PC-3 (cell line): ENCODE results near the gene SH3RF3. TPM values are rescaled to one million over a fixed set of nuclear protein-coding genes. Genes with fewer than 3 reads are reported as not detected.

ENCODE experiments used
- ATAC-seq: fragments of 200-7000 bp; cut with Tn5 transposase; 2 replicates; pipeline ENCODE4 v1.9.1; 2020; ENCODE audit warnings: mild to moderate bottlenecking, moderate library complexity
- BruUV-seq: library from RNA; stranded (reverse); fragments of 400-500 nt; replicated peaks from 2 replicates; lab custom pipeline; 2021; lab: Mats Ljungman, UMichigan
- CTCF ChIA-PET: fragments of 300-600 bp; sonication (Branson Sonifier 250); formaldehyde crosslinking; loops from one replicate; lab custom pipeline; 2022; ENCODE audit warnings: antibody characterized with exemption; lab: Charles Lee
- POLR2A ChIA-PET: fragments of 300-600 bp; sonication (Branson Sonifier 250); formaldehyde crosslinking; loops from one replicate; lab custom pipeline; 2022; ENCODE audit warnings: antibody characterized with exemption; ENCODE audit not compliant: unreplicated experiment; lab: Charles Lee
- DNase-seq: peaks from one replicate; pipeline ENCODE4 v3.0.0-alpha.2; 2015
- H2AFZ ChIP-seq: fragments of 300-600 bp; sonication (generic); 2 replicates; pipeline ENCODE4 v1.6.0; 2016; ENCODE audit warnings: antibody characterized with exemption, low read length
- H3F3A ChIP-seq: fragments of 300-600 bp; sonication (generic); one replicate; pipeline ENCODE4 v1.6.0; 2017; ENCODE audit warnings: antibody characterized with exemption, low read length, control low read depth, mild to moderate bottlenecking; ENCODE audit not compliant: unreplicated experiment
- H3K27ac ChIP-seq: fragments of 300-600 bp; sonication (generic); 2 replicates; pipeline ENCODE4 v1.5.1; 2016; ENCODE audit warnings: mild to moderate bottlenecking, low read length
- H3K27me3 ChIP-seq: fragments of 300-600 bp; sonication (generic); 2 replicates; pipeline ENCODE4 v1.6.1; 2016; ENCODE audit warnings: low read length, mixed read lengths
- H3K36me3 ChIP-seq: fragments of 300-600 bp; sonication (generic); 2 replicates; pipeline ENCODE4 v1.6.1; 2016; ENCODE audit warnings: low read depth, mixed run types, low read length, mixed read lengths
- H3K4me1 ChIP-seq: fragments of 300-600 bp; sonication (generic); 2 replicates; pipeline ENCODE4 v1.5.1; 2016; ENCODE audit warnings: low read length; ENCODE audit not compliant: insufficient read depth
- H3K4me2 ChIP-seq: fragments of 300-600 bp; sonication (generic); 2 replicates; pipeline ENCODE4 v1.6.0; 2016; ENCODE audit warnings: low read length
- H3K4me3 ChIP-seq: fragments of 300-600 bp; sonication (generic); 2 replicates; pipeline ENCODE4 v1.5.1; 2016; ENCODE audit warnings: mild to moderate bottlenecking, low read length, mixed read lengths
- H3K79me2 ChIP-seq: fragments of 300-600 bp; sonication (generic); 2 replicates; pipeline ENCODE4 v1.6.1; 2017; ENCODE audit warnings: low read length, mixed read lengths
- H3K9ac ChIP-seq: fragments of 300-600 bp; sonication (generic); 2 replicates; pipeline ENCODE4 v1.6.0; 2016; ENCODE audit warnings: mild to moderate bottlenecking, low read length
- H3K9me2 ChIP-seq: fragments of 300-600 bp; sonication (generic); replicated peaks from 2 replicates; pipeline ENCODE4 v1.6.1; 2016; ENCODE audit warnings: mixed run types, low read length, mixed read lengths
- H3K9me3 ChIP-seq: fragments of 300-600 bp; sonication (generic); 2 replicates; pipeline ENCODE4 v1.6.1; 2016; ENCODE audit warnings: low read length, mixed read lengths
- H4K20me1 ChIP-seq: fragments of 300-600 bp; sonication (generic); 2 replicates; pipeline ENCODE4 v1.6.1; 2016; ENCODE audit warnings: low read length, mixed read lengths
- CTCF ChIP-seq: fragments of 300-600 bp; sonication (generic); conservative IDR thresholded peaks from 2 replicates; pipeline ENCODE4 v1.5.1; 2017; ENCODE audit warnings: antibody characterized with exemption, low read depth, mild to moderate bottlenecking, low read length
- EZH2 ChIP-seq: fragments of 300-600 bp; sonication (generic); IDR thresholded peaks from one replicate; pipeline ENCODE4 v1.6.1; 2017; ENCODE audit warnings: antibody characterized with exemption, mild to moderate bottlenecking, low read length; ENCODE audit not compliant: unreplicated experiment
- EZH2phosphoT487 ChIP-seq: fragments of 300-600 bp; sonication (generic); IDR thresholded peaks from 2 replicates; pipeline ENCODE4 v1.6.1; 2018; ENCODE audit warnings: mild to moderate bottlenecking, antibody characterized with exemption, low read length, borderline replicate concordance
- intact Hi-C: fragments of 100-400 bp; cut with micrococcal nuclease; formaldehyde crosslinking; loops from 2 replicates; pipeline ENCODE4 v1.9.0; 2023
- total RNA-seq: library from RNA; depleted of rRNA; stranded (reverse); fragments of >200 nt; gene quantifications from 2 replicates; pipeline ENCODE4 v1.2.3, GENCODE V29; 2014

The SH3RF3 gene
- total RNA-seq, 1 experiment from 2014 or later, result 11.7 TPM

- Histone ChIP-seq H3K4me3 (no peak overlapping the region), H3K27me3 (no peaks in the 10 kb centered on the region), H3K79me2 (peaks cover 50% of the 10 kb centered on the region), H3K4me1 (peaks cover 30% of the 10 kb centered on the region), H3K36me3 (no peaks in the 10 kb centered on the region), H3F3A (no peaks in the 10 kb centered on the region), H3K9me2 (no peaks in the 10 kb centered on the region), H3K9ac (no peak overlapping the region), H3K27ac (no peak overlapping the region), H2AFZ (no peak overlapping the region), H4K20me1 (no peaks in the 10 kb centered on the region), H3K9me3 (no peaks in the 10 kb centered on the region), H3K4me2 (no peak overlapping the region)
- no TSS peak for BruUV-seq
- ChIA-PET POLR2A (no interaction called here), CTCF (no interaction called here)
- ATAC-seq (no peak), DNase-seq (no peak)
- intact Hi-C loops, result no loop called here
- TF ChIP-seq EZH2phosphoT487 (no peak), EZH2 (no peak), CTCF (no peak)
Observed at GRCh38 chr2:109222422-109222821, 93.4 kb downstream of the SH3RF3 start.

GRCh38 chr2:109222825-109223471 lies 93.9 kb downstream of the SH3RF3 start:
- ChIA-PET CTCF (no interaction called here), POLR2A (no interaction called here)

More at GRCh38 chr2:109222825-109223471, 93.9 kb downstream of the SH3RF3 start:
- no peaks in the 10 kb centered on the region for H3K27me3 ChIP-seq
- peak; percentile 21; the same call in 1 of the 2 replicates for TF ChIP-seq CTCF
- no peak for TF ChIP-seq EZH2phosphoT487
- intact Hi-C loops, result no loop called here
- no peak overlapping the region for H2AFZ ChIP-seq
- DNase-seq (no peak), ATAC-seq (no peak)
- no peak overlapping the region for H3K27ac ChIP-seq
- H3K4me3 ChIP-seq, result no peak overlapping the region
- no peak overlapping the region for H3K4me2 ChIP-seq
- no TSS peak for BruUV-seq
- H4K20me1 ChIP-seq, result no peaks in the 10 kb centered on the region
- H3K9me3 ChIP-seq, result no peaks in the 10 kb centered on the region
- peaks cover 24% of the 10 kb centered on the region for H3K4me1 ChIP-seq
- no peaks in the 10 kb centered on the region for H3F3A ChIP-seq
- no peak overlapping the region for H3K9ac ChIP-seq
- H3K9me2 ChIP-seq, result no peaks in the 10 kb centered on the region
- H3K36me3 ChIP-seq, result no peaks in the 10 kb centered on the region
- peaks cover 55% of the 10 kb centered on the region for H3K79me2 ChIP-seq
